DMS114 treated with DMSO at 0.1 percent for 48 hours (cell line): ENCODE results near the gene TSPAN9.
"Not testable (repeated sequence)": the region's sequence is repeated elsewhere in the genome, so short reads cannot be mapped to it uniquely, and the experiment has no call there.

Experiments used
- DNase-seq: peaks from one replicate; lab custom pipeline; 2025; ENCODE audit not compliant: unreplicated experiment; lab: John Stamatoyannopoulos, UW

Gene TSPAN9

DNA sequence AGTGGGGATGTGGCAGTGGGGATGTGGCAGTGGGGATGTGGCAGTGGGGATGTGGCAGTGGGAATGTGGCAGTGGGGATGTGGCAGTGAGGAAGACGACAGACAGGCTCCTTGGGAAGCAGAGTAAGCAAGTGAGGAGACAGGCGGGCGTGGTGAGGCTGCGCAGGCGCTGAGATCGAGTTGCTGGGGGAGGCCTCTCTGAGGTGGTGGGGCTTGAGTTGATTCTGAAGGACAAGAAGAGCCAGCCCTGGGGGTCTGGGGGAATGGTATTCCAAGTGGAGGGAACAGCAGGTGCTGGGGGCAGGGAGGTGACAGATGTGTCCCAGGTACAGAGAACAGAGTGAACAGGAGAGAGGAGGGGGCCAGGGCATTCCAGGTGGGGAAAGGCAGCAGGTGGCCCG lies 33.8 kb upstream of the TSPAN9 start:
- DNase-seq: no peak

DNA sequence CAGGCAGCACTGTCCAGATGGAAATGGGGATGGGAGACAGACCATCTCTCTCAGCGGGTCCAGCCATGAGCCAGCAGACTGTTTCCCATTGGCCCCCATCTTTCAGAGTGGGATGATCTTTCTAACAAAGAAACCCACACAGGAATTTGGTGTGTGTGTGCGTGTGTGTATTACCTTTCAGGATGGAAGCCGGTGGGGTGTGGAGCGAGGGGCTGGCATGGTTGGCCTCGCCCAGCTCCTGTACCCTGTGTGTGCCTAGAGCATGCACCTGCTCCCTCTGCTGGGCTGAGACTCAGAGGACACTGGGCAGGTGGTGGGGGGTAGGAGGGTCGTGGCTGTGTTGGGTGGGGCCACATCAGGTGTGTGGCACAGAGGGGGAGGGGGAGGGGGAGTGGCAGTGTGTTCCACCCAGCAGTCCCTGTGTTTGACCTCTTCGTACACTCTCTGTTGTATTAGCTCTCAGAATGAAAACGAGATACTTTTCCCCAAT lies 33.0 kb upstream of the TSPAN9 start:
- no peak for DNase-seq

DNA sequence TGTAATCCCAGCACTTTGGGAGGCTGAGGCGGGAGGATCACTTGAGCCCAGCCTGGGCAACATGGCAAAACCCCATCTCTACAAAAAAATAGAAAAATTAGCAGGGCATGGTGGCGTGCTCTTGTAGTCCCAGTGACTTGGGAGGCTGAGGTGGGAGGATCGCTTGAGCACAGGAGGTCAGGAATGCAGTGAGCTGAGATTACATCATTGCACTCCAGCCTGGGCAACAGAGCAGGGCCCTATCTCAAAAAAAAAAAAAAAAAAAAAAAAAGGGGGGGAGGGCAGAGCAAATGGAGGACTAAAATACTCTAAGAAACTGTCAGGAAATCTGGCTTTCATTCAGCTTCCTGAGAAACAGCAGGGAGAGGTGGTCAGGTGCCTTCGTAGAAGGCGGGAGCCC lies 31.7 kb upstream of the TSPAN9 start:
- no peak for DNase-seq

DNA sequence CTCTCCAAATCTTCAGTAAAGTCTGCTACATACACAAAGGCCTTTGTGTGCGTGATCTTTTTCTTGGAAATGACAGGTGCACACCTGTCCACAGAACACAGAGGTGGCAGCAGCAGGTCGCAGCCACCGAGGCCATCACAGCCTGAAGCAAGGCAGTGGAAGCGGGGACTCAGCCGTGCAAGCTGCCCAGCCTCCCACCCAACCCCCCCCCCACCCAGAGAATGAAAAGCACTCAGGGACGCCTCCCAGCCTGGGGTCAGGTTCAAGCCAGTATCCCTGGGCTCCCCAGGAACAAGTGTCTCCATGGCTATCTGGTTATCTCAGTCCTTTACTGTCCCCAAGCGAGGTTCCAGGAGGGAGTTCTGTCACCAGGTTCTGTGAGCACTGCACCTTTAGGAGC lies 31.2 kb upstream of the TSPAN9 start:
- DNase-seq: no peak

DNA sequence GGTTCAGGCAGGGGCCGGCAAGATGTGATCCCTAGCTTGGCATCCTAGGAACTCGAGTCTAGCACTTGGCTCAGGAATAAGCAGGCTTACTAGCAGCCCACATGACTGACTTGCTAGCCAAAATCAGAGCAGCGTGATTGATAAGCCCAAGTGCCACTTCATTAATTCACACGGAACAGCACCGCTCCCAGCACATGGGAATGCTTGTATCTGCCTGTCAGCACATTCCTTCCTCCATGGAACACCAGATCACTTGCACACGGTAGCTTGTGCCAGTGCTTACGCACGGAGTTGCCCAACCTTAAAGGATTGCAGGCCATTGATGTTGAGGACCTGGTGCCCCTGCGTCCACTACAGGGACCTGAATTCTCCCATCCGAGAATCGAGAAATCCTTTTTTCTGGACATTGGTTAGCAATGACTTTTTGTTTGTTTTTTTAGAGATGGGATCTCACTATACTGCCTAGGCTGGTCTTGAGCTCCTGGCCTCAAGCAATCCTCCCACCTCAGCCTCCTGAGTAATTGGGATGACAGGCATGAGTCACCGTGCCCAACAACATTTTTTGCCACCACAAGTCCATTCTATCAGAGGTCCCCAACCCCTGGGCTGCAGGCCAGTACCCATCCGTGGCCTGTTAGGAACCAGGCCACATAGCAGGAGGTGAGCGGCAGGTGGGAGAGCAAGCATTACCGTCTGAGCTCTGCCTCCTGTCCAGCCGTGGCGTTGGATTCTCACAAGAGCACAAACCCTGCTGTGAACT lies 30.6 kb upstream of the TSPAN9 start:
- no peak for DNase-seq

DNA sequence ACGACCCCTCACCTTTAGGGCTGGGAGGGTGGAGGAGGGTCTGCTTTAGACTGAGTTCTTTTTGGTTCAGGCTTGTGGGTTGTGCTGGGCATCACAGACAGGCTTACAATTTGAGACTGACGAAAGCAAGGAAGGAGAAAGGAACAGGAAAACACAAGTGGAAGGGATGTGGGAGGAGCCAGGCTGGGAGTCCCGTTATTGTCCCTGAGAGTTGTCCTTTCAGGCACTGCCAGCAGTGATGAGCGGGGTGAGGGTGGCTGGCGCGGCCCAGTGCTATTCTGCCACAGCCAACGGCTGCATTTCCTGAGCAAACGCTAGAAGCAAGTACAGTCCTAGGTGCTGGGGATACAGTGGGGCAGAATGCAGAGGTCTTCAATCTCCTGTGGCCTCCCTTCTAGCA lies 29.2 kb upstream of the TSPAN9 start:
- DNase-seq: no peak

DNA sequence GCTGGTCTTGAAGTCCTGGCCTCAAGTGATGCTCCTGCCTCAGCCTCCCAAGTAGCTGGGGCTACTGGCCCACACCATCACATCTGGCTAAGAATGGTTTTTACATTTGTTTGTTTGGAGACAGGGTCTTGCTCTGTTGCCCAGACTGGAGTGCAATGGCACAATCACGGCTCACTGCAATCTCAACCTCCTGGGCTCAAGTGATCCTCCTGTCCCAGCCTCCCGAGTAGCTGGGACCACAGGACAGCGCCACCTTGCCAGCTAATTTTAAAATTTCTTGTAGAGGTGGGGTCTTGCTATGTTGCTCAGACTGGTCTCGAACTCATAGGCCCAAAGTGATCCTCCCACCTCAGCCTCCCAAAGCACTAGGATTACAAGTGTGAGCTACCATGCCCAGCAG lies 28.6 kb upstream of the TSPAN9 start:
- no peak for DNase-seq

DNA sequence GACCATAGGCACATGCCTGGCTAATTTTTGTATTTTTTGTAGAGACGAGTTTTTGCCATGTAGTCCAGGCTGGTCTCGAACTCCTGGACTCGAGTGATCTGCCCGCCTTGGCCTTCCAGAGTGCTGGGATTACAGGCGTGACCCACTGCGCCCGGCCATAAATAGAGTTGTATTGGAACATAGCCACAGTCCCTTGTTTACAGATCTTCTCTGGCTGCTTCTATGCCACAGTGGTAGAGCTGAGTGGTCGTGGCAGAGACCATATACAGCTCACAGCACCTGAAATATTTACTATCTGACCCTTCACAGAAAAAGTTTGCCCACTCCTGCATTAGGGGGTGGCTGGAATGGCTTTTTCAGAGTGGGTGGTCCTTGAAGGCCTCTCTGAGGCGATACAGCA lies 28.0 kb upstream of the TSPAN9 start:
- DNase-seq: no peak

DNA sequence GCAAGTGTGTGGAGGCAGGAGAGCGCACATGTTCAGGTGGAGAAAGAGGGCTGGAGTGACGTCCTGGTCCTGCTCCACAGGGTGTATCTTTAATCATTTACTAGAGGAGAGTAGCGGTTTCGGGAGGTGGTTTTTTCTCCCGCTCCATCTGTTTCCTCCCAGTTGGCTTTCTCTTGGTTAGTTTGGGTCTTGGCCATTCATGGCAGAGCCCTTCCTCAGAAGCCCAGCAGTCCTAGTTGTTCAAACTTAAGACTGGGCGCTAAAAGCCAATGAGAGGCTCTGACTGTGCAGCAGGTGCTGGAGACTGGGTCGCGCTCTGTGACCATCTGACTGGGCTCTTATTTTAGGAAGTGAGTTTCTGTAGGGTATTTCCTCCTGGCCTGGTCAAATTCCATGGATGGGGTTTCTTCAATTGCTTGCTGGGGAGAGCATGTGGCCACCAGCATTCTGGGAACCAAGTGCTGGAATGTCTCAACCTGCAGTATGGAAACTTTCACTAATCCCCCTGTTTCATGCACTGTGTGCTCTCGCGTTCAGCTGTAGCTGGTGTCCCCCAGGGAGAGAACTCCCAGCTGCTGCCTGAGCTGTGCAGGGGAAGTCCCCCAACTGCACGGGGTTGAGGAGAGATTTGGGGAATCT lies 27.4 kb upstream of the TSPAN9 start:
- no peak for DNase-seq

DNA sequence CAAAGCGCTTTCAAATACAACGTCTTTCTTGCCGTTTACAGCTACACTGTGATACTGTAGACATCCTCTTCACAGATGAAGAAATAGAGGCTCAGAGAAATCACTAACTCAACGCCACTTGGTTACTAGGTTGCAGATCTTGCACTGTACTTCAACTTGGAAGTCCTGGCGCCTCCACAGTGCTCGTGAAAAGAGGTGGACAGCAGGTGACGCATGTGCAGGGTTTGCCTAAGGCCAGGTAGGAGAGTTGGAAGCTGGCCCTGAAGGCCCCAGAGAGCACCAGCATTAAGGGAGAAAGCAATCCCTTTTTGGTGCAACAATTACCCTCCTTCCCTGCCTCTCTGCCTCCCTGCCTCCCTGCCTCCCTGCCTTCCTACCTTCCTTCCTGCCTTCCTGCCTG lies 22.8 kb upstream of the TSPAN9 start:
- no peak for DNase-seq

DNA sequence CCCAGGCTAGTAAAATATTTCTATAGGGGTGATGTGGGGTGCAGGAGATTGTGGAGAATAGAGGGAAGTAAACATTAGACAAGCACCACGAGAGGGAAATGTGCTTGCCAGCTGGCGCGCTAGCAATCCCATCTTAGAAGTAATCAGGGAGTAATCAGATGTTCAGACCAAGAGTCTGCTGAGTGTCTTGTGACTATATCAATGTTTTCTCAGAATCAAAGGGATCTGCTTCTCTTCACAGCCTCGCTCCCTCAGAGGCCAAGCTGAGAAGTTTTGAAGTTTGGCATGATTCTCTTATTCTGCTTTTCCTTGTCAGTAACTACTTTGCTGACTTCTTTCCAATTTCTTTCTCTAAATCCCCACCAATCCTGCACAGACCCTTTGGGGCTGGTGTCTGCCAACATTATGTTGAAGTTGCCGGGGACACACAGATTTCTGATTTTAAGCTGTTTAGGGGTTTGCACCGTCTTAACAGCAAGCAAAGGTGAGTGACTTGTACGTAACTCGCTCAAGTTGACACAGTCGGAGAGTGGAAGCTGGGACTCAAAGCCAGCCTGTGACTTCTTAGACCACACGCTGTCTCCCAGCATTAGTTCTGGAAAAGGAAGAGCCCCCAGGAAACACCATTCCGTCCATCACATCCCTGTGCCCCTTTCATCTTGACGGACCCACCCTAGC lies 22.0 kb upstream of the TSPAN9 start:
- no peak for DNase-seq

DNA sequence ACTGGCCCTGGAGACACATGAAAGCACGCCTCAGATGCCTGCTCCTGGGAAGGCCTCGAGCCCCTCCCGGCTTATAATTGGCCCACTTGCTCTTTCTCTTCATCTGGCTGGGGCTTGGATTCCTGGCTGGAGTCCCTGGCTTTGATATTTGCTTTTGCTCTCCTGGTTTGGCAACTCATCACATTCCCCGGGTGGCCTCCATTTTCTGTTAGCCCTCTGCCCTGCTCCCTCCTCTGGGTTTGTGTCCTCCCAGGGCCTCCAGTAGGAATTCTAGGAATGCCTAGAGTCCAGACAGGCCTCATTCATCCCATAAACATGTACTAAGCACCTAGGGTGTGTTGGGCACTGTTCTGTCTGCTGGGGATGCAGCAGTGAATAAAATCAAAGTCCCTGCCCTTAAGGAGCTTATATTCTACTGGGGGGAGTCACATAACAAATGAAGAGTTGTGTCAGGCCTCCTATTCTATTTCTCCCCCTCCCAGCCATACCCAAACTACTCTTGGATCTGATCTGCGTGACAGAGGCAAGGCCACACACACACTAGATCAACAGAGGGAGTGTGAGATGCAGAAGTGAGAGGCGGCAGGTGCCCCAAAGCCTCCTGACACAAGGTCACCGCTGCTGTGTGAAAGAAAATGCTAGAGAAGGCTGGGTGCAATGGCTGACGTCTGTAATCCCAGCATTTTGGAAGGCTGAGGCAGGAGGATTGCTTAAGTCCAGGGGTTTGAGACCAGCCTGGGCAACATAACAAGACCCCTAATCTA lies 21.3 kb upstream of the TSPAN9 start:
- no peak for DNase-seq

DNA sequence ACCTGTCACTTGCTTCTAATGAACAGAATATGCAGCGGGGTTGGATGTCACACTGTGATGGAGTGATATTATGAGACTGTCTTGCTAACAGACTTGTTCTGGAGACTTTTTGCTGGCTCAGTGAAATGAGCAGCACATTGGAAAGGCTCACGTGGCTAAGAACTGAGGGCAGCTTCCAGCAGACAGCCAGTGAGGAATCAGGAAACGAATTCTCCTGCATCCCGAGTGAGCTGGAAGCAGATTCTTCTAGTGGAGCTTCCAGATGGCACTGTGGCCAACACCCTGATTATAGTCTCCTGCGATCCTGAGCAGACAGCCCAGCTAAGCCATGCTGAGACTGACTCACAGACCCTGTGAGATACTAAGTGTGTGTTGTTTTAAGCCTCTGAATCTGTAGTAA lies 16.1 kb upstream of the TSPAN9 start:
- DNase-seq: no peak

DNA sequence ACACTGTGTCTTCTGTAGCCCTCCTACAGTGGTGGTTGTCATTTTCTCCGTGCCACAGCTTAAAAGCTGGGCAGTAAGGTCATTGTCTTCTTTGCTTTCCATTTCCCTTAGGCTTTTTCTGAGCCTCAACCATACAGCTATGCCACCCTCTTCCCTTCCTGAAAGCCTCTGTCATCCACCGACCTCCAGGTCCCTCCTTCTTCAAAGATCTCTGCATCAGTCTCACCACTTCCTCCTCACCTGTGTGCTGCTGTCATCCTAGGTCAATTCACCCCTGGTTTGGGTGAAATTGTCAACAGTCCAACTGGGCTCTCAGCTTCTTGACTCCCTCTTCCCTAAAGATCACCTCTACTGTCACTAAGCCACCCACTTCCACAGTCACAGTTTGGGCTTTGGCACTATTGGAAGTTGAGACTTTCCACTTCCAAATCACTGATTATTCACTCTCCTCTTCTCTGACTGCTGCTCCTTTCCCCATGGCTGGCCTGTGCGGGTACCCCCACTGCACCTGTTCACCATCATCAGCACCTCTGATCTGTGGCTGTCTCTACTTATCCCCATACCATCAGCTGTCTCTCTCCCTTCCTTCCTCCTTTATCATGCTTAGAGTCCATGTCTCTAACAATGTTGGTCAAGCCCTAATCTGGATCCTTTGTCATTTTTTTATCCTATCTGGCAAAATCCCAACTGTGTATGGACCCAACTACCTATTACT lies 15.5 kb upstream of the TSPAN9 start:
- DNase-seq: no peak

DNA sequence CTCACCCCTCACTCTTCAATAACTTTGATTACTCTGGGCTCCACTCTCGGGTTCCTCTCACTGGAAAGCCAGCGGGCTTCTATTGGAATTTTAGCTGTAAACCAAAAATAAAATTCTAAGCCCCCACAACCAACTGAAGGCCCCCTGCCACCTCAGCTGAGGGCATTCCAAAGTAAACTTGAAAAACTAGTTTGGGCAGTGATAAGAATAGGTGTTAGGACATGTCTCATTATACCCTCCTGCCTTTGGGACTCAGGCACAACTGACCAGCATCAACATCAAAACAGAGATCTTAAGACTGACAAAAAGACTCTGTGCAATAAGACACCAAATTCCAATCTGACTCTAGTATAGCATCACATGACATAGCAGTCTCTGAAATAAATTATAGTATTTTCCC lies 11.9 kb upstream of the TSPAN9 start:
- no peak for DNase-seq

DNA sequence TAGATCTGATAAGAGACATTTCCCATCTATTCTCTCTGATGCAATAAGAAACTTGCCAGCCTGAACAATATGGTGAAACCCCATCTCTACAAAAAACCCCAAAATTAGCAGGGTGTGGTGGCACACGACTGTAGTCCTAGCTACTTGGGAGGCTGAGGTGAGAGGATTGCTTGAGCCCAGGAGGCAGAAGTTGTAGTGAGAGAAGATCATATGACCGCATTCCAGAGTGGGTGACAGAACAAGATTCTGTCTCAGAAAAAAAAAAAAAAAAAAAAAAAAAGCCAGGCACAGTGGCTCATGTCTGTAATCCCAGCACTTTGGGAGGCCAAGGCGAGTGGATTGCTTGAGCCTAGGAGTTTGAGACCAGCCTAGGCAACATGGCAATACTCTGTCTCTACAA lies 11.3 kb upstream of the TSPAN9 start:
- not testable (repeated sequence) for DNase-seq

DNA sequence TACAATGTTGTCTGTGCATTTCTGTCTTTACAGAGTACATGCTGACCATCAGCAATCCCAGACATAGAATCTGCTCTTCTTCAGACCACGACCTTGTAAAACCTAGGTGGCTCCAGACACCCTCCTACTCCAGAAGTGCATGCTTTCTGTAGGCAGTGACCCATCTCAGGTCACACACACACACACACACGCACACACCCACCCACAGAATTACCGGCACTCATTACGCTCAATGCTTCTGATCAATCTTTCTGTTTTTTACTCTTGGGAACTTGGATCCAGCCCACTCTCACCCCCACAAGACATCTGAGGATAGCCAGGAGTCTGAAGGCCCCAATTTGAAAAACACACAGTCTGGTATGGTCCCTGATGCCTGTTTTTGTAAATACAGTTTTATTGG lies 7.5 kb upstream of the TSPAN9 start:
- no peak for DNase-seq

DNA sequence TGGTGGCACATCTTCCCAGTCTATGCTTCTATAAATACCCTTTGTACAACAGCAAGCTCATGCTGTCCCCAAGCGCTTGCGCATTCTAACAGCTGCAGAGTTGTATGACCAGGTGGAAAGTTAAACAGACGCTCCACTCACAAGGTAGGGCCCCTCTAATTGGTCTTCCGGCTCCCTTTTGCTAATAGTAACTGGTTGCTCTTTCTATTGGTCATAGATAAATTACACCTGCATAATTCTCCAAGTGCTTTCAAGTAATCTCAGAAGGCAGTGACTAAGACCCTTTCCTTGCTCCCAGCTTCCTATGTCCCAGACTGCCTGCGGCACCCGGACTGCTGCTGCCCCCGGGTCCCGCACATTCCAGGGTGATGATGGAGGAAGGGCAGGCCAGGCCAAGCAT lies 6.1 kb upstream of the TSPAN9 start:
- DNase-seq: no peak

DNA sequence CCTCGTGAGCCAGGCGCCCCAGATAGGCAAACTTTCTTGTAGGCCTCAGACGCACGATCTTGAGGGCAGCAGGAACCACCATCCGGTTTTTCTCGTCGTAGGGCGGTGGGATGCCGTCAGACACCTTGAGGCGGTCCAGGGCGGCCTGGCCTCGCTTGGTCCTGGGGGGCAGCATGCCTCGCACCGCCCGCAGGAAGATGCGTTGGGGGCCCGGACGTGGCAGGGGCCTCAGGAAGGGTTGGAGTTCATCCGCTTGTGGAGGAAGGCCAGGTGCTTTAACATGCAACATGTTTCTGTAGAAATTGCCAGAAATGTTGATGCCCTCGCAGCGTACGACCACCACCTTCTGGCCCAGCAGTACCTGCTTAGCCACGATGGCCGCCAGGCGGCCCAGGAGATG lies 5.5 kb upstream of the TSPAN9 start:
- DNase-seq: no peak

DNA sequence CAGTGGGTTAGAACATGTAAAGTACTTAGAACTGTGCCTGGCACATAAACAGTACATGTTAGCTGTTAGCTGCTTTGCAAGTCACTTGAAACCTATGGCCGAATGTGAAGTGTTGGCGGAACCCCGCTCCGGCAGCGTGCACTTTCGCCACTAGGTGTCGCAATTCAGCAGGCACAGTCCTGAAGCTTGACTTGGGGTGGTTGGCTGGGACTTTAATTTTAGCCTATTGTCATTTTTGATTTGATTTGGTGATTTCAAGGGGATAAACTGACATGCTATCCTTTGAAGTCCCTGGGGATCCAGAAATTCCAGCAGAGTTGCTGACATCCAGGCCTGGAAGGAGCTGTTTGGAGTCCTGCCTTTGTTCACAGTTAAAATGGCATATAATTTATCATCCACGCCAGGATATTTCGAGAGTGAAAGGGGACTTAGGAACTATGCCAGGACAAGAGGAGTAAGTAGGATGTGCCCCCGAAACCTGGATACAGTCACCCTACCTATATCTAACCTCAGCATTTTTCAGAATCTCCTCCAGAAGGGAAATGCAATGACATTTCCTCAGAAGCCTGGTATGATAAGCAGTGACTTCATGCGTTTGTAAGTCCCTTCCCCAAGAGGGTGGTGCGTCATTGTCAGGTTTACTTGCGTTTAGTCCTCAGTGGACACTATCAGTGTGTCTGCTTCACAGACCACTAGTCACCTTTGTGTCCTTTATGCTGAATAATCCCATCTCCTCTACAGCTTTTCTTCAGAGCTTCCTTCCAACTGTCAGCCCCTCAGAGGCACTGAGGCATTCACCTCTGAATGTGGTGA lies 3.5 kb upstream of the TSPAN9 start:
- DNase-seq: peak; percentile 63
